ENCODE results near the gene ADA.
"Not testable (repeated sequence)": the region's sequence is repeated elsewhere in the genome, so short reads cannot be mapped to it uniquely, and the experiment has no call there.

Gene ADA

DNA sequence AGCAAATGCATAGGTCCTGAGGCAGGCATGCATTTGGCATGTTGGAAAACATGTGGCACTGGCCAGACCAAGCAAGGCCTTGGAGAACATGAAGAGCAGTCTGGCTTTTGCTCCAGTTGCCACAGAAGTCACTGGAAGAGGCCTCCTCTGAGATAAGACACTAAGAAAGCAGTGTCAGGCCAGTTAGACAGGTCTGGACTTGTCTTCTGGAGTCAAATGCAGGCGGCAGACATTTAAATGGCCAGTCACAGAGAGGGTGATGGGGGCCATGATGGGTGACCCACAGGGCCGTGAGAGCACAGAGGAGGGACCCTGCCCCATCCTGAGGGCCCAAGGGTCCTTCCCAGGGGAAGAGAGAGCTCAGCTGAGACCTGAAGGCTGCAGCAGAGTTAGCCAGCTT is 26.7 kb upstream of the ADA start:
- DNase-seq, result no peak

DNA sequence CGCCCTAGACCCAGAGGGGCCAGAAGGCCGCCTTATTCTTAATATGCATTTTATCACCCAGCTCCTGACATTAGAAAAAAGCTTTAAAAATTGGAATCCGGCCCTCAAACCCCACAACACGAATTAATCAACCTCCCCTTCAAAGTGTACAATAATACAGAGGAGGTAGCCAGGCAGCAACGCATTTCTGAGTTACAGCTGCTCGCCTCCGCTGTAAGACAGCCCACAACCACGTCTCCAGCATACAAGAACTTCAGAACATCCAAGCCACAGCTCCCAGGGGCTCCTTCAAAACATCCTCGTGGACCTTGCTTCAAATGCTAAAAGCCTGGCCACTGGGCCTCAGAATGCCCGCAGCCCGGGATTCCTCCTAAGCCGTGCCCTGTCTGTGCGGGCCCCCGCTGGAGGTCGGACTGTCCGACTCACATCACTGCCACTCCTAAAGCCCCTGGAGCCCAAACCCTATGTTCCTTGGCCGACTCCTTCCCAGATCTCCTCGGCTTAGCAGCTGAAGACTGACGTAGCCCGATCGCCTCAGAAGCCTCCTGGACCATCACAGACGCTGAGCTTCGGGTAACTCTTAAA is 20.9 kb upstream of the ADA start:
- not testable (repeated sequence) for DNase-seq

DNA sequence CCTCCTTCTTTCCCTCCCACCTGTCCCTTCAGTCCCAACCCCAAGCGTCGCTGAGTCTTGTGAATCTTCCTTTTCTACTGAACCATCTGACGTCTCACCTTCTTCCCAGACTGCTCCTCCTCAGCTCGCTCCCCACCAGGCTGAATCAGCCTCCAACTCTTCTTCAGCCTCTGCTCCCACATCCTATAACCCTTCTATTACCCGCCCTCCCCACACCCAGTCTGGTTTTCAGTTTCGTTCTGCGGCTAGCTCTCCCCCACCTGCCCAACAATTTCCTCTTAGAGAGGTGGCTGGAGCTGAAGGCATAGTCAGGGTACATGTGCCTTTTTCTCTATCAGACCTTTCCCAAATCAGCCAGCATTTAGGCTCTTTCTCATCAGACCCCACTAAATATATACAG is 20.0 kb upstream of the ADA start:
- DNase-seq, result peak; percentile 72 to 82

DNA sequence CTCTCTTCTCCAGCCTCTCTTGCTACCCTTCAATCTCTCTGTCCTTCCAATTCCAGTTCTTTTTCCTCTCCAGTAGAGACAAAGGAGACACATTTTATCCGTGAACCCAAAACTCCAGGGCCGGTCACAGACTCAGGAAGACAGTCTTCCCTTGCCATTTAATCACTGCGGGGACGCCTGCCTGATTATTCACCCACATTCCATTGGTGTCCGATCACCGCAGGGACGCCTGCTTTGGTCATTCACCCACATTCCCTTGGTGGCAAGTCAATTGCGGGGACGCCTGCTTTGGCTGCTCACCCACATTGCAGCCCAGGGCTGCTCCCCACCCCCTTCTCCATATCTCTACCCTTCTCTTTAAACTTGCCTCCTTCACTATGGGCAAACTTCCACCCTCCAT is 19.4 kb upstream of the ADA start:
- not testable (repeated sequence) for DNase-seq

DNA sequence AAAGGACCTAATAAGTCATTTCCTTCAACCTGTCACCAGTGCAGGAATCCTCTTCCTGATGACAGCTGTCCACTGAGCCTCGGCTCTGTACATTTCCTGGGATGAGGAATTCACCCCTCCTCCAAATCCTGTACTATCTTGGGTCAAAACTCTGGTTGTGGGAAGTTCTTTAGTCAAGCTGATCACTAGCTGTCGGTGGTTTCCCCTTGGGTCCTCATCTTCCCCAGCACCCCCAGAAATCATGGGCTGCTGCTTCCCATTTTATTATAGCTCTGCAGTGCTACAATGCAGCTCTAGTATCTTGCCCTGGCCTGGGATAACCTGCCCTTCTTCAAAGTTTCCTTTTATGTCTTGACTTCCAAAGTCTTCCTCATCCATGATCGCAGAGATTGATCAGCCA is 14.6 kb upstream of the ADA start:
- DNase-seq, result no peak

DNA sequence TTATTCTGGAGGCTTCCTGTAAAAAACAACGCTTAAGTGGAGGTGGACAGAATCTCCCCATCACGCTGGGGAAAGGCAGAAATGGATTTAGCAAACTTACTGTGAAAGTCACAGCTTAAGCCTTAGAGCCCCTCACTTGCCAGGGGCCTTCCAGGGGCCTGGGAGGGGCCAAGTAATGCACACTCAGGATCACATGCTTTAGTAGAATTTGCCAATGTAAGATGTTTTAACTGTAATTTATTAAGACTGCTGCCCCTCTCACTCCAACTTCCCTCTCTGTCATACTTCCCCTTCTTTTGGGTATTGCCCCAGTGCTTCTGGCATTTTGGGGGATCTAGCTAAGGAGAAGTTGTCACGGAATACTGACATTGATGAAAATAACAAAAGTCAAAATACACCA is 12.6 kb upstream of the ADA start:
- DNase-seq, result peak in 1 of 2 donors; percentile 18

DNA sequence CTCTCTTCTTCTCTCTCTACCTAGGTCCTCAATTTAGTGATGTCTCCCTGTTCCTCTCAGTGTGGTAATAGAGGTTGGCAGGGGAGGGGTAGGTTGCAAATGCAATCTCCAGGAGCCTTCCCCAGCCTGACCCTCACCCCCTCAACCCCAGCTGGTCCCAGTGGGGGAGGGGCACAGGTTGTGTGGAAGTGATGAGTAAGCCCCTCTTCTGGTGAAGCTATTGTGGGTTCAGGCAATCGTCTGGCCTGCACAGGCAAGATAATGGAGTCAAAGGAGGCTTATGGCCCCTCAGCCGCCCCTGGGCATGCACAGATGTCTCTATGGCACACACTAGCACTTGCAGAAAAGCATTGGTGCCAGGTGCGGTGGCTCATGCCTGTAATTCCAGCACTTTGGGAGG is 10.8 kb upstream of the ADA start:
- DNase-seq, result no peak

DNA sequence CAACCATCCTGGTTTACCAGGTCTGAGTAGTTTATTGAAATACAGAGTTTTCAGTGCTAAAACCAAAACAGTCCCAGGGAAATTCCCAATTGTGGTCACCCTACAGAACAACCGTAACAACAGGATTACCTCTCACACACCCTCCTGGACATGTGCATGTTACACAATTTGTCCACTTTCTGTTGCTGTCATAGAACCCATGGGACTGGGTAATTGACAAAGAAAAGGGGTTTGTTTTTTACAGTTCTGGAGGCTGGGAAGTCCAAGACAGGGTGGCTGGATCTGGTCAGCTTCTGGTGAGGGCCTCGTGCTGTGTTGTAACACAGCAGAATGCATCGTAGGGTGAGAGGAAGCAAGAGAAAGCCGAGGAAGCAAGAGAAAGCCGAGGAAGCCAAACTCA is 9.1 kb upstream of the ADA start:
- no peak for DNase-seq

DNA sequence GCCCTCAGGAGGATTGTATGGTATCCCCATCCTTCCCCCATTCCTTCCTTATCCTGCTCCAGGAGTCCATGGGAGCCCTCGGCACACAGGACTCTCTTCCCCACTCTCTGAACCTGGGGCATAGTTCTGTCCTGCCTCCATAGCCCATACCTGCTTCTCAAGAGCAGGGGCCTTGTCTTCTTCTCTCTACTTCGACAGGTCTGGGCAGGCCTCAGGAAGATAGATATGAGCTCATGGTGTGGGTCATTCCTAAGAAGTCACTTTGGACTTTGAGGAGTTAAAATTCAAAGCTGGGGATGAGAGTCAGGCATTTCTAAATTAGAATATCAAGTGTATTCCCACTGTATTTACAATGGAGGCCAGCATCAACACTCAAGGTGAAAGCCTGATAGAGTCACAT is 8.4 kb upstream of the ADA start:
- DNase-seq, result no peak

DNA sequence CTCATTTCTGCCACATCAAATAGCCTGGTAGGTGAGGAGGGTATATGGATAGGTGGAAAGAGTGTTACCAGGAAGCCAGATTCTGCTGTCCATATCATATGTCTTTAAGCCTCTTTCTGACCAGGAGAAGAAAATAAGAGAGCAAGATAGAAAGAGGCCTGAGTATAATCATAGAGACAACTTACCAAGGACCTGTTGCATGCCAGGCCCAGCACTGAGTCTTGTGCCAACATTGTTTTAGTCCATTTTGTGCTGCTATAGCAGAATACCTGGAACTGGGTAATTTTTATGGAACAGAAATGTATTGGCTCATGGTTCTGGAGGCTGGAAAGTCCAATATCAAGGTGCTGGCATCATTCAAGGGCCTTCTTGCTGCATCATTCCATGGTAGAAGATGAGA is 7.3 kb upstream of the ADA start:
- DNase-seq, result no peak

DNA sequence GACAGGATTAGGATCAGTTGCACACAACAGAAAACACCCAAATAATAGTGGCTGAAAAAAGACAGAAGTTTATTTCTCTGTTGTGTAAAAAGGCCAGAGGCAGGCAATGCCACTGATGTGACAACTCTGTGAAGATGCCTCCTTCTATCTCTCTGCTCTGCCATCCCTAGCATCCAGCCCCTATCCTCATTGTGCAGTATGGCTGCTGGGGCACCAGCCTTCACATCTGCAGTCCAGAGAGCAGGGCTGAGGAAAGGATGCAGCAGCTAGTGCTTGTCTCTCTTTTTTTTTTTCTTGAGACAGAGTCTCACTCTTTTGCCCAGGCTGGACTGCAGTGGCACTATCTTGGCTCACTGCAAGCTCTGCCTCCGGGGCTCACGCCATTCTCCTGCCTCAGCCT is 6.4 kb upstream of the ADA start:
- no peak for DNase-seq

DNA sequence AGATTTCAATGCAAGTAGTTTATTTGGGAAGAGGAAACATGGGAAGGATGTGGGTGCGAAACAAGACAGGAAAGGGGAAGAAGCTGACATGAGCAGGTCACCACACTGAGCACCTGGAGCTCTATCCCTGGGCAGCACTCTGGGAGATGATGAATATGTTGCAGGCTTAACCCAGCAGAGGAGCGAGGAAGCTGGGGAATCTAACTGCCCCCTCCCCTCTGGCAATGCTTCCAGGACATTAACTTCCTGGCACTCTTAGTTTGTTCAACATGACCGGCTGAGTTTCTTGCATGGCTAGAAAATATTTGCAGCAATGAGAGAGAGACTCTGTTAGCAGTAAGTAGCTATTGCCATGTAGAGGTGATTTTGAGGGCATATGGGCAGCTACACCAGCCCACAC is 4.9 kb upstream of the ADA start:
- no peak for DNase-seq

DNA sequence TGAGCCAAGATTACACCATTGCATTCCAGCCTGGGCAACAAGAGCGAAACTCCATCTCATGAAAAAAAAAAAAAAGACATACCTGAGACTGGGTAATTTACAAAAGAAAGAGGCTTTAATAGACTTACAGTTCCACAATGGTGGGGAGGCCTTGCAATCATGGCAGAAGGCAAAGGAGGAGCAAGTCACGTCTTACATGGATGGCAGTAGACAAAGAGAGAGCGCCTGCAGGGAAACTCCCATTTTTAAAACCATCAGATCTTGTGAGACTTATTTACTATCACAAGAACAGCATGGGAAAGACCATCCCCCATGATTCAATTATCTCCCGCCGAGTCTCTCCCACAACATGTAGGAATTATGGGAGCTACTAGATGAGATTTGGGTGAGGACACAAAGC is 2.7 kb upstream of the ADA start:
- DNase-seq, result not testable (repeated sequence)

DNA sequence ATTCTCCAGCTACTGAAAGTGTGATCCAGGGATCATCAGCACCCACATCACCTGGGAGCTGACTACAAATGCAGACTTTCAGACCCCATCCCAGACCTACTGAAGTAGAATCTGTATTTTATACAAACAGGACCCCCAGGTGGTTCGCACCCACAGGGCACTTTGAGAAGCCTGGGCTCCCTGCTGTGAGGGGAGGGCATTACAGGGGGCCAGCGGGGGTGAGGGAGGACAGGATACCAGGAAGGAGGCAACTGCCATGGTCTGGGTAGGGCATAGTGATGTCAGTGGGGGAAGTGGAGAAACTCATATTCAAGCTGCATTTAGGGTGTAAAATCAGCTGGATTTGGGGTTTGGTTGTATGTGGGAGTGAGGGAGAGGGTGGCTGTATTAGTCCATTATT is 2.0 kb upstream of the ADA start:
- no peak for DNase-seq

DNA sequence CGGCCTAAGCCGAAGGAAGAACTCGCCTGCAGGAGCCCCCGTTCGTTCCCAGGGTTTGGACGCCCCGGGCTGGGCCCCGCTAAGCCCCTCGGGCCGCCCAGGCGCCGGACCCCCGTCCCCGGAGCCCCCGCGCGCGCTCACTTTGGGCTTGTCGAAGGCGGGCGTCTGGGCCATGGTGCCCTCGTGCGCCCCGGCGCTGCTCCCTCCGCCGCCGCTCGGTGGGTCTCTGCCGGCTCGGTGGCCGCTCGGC is 140 bp downstream of the ADA start:
- DNase-seq, result no peak

DNA sequence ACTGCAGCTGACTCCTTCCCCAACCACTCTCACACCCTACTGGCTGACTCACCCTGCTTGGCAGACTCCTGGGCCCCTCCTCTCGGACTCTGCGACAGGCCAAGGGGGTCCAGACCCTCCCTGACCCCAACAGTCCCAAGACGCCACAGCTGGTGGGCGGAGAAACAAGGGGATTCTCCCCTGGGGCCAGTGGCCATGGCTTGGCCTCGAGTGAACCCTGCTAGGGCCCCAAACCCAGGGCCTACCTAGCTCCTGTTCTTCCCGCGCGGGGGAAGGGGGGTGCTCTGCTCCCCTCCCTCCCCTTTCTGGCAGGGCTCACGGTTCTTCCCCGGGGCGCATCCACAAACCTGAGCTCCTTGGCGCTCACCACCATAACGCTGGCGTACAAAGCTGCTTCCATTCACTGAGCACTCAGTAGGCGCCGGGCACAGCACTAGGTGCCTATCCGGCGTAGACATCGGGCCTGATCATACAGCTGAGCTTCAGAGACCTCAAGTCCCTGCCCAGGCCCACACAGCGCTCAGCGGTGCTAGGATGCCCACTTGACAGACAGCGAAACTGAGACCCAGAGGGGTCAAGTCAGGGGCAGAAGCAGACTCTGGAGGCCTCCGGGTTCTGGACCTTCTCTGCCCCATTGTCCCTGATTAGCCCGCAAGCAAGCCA is 597 bp downstream of the ADA start:
- DNase-seq, result peak in 1 of 2 donors; percentile 45

DNA sequence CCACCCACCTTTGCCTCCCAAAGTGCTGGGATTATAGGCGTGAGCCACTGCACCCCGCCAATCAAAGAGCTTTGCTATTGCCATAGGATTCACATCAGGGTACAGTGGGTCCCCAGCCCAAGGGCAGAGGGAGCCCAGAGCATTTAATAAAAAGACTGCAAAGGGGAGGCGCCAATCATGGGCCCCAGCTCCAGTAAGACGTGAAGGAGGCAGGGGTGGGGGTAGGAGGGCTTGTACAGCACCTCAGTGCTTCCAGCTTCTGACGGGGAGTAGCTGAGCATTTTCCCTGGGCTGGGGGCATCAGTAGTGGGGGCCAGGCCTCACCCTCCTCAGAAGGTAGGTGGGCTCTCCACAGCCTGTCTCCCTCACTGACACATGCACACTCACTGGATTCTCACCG is 1.5 kb downstream of the ADA start:
- DNase-seq, result no peak

DNA sequence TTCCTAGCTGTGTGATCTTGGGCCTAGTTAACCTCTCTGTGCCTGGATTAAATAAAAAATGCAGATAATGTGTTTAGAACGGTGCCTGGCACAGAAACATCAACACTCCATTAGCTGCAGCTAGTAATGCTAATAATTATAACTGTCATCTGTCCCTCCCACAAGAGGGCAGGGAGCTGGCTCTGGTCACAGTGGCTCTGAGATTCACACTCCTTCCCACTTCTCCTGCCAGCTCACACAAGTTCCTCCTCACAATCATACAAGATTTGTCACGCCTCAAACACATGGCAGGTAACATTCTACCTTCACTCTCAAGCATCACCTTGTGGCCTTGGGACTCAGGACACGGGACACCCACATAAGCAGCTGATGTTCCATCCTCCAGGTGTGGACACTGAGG is 2.4 kb downstream of the ADA start:
- no peak for DNase-seq

DNA sequence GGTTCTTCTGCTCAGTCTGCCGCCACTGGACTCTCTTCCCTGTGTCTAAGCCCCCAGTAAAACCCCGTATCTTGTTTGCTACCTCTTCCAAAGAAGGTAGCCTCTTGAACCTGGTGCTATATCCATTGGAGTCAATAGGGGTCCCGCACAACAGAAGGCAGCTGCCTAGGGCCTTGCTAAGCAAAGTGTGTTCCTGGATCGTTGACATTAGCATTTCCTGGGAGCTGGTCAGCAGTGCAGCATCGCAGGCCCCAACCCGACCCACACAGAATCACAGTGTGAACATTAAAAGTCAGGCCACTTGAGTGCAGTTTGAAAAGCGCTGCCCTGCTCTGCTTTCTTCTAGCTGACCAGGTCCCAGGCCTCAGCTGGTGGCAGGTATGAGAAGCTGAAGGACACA is 2.9 kb downstream of the ADA start:
- DNase-seq, result no peak

DNA sequence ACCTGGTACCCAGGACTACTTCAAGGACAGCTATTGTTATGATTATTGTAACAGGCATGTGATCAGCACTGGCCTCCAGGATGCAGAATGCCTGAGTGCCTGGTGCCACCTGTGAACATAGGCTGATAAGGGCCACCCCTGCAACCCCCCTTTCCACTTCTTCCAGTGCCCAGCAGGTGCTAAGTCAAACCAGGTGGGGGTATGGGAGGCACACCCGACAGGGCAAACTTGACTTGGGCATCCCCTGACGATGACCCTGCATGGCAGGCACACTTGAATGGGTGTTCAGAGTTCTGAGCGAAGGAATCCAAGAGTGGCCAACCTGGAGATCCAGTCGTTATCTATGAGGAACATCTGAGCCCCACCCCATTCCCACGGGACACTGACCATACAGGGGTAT is 3.4 kb downstream of the ADA start:
- DNase-seq, result no peak

DNA sequence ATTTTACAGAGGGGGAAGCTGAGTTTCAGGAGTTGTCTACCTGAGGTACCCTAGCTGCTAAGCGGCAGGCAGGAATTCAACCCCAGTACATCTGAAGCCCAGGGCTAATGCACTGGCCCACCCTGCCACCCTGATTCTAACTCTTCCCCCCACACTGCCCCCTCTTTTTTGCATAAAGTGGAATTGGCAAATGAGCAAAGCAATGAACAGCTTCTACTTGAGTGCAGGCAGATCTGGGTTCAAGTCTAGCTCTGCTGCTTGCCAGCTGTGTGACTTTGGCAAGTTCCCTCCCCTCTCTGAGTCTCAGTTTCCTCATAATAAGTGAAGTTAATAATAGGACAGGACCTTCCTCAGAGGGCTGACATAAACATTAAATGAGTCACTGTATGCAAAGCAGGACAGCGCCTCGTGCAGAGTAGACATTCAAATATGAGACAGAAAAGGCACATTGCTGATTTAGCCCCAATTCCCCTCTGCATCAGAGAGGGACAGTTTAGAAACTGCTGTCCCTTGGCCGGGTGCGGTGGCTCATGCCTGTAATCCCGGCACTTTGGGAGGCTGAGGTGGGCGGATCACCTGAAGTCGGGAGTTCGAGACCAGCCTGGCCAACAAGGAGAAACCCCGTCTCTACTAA is 4.7 kb downstream of the ADA start:
- peak in 1 of 2 donors; percentile 33 for DNase-seq

DNA sequence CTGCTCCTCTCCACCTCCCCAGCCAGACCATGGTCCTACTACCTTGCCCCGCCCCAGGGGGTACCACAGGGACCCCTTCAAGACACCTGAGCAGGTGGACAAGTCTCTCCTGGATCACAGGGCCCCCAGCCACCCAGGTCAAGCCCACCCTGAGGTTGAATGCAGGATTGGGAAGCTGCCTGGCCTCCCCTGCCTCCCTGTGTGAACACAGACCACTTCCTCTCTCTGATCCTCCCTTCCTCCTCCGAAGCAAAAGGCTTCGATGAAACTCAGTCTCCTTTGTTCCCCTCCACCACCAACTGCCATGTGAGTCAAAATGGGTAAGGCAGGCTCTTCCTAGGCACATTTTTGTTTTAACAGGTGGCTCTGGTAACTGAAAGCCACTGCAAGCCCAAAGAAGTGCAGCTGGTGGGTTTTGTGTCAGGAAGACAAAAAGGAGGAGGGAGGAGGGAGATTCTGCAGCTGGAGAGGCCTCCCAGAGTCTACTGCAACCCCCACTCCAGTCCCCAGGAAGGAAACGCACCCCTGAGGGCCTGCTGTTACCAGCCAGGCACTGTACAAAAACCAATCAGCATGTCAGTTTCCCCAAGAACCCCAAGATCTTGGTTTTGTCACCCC is 5.4 kb downstream of the ADA start:
- DNase-seq, result peak; percentile 6 to 40

DNA sequence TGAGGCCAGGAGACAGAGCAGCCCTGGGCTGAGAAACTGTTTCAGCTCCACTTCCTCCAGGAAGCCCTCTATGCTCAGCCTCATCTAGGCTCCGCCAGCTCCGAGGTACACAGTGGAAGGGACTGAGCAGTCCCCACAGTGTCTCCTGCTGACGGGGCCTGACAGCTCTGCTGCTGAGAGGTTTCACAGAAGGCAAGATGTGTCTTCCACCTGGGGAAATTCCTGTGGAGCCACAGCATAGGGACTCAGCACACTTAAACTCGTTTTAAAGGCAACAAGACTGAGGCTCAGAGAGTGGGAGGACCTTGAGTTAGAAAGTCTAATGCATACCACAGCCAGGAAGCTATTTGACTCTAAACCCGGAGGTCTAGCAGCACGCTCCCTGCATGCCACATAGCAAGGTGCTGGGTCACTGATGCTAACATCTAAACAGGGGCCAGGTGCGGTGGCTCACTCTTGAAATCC is 6.8 kb downstream of the ADA start:
- peak; percentile 41 to 74 for DNase-seq

DNA sequence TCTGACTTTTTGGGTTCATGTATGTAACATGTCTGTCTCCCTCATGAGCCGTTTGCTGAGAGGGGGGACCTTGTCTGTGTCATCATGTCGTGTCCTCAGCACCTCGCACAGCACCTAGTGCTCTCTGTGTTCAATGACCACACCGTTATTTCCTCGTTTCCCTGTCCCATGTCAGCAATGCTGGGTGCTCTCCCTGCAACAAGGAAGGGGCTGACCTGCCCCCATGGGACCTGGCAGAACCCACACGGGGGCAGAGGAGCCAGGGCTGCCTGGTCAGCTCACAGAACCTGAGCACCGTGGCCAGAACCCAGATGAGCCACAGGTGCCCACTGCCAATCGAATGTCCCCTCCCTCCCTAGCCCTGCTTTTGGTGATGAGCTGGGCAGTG is 7.3 kb downstream of the ADA start:
- no peak for DNase-seq

All from CD4-positive, alpha-beta T cell treated with Interferon alpha-2 for 1 hour (primary cell).